Suprapubic skin (tissue), 3 donors: ENCODE data around the gene PRKCZ.

Source experiments
- EP300 ChIP-seq: sonication (generic); formaldehyde crosslinking; IDR thresholded peaks from one replicate; pipeline ENCODE4 v1.6.1; 2017; ENCODE audit warnings: antibody characterized with exemption
- TF ChIP-seq, protein P1 (sequence below), 2 donors: fragments of 200-600 bp in 1 of 2; fragments of 450-650 bp in 1 of 2; sonication (generic) in 1 of 2; IDR thresholded peaks; one replicate each; pipeline ENCODE4 v1.5.1; 2016 to 2019; ENCODE audit warnings: antibody characterized with exemption in 2 of 2, mild to moderate bottlenecking in 1 of 2, moderate library complexity in 1 of 2

DNA sequence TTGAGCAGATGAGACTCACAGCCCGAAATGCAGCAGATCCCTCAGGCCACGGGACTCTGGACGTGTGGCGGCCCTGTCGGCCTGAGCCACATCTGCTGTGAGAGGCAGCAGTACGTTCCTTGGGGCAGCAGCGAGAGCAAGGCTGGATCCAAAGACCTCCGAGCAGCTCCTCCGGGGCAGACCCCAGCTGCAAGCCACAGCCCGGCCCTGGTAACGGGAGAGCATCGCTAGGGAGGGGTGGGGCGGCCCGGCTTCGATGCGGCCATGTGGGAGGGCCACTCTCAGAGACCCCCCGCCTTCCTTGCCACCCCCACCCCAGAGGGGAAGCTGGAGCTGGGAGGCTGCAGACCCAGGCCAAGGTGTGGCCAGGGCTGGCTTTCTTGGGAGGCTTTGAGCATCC is 17.8 kb downstream of the PRKCZ start:
- no peak for TF ChIP-seq EP300
- TF ChIP-seq, protein P1, sequence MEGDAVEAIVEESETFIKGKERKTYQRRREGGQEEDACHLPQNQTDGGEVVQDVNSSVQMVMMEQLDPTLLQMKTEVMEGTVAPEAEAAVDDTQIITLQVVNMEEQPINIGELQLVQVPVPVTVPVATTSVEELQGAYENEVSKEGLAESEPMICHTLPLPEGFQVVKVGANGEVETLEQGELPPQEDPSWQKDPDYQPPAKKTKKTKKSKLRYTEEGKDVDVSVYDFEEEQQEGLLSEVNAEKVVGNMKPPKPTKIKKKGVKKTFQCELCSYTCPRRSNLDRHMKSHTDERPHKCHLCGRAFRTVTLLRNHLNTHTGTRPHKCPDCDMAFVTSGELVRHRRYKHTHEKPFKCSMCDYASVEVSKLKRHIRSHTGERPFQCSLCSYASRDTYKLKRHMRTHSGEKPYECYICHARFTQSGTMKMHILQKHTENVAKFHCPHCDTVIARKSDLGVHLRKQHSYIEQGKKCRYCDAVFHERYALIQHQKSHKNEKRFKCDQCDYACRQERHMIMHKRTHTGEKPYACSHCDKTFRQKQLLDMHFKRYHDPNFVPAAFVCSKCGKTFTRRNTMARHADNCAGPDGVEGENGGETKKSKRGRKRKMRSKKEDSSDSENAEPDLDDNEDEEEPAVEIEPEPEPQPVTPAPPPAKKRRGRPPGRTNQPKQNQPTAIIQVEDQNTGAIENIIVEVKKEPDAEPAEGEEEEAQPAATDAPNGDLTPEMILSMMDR (IDR thresholded peaks at IDR 0.05), result no peak
